GM12878 (cell line): ENCODE data around the gene ELF2. TPM values are rescaled to one million over a fixed set of nuclear protein-coding genes. Genes with fewer than 3 reads are reported as not detected.

ENCODE experiments used
- ATAC-seq: fragments of 200-7000 bp; cut with Tn5 transposase; 3 replicates; pipeline ENCODE4 v1.9.1; 2020; ENCODE audit warnings: mild to moderate bottlenecking, moderate library complexity
- BruUV-seq: library from RNA; stranded (reverse); fragments of 400-500 nt; replicated peaks from 2 replicates; lab custom pipeline; 2021; lab: Mats Ljungman, UMichigan
- CTCF ChIA-PET: fragments of 300-600 bp; sonication (Branson Sonifier 250); formaldehyde crosslinking; extraction: SDS; loops from one replicate; lab custom pipeline; 2021; ENCODE audit warnings: inconsistent platforms; lab: Yijun Ruan, JAX
- POLR2A ChIA-PET: fragments of 350-600 bp; formaldehyde crosslinking; extraction: SDS; loops from one replicate; lab custom pipeline; 2021; ENCODE audit warnings: inconsistent platforms; lab: Charles Lee
- RAD21 ChIA-PET: fragments of 300-600 bp; sonication (Branson Sonifier 250); formaldehyde crosslinking; loops from one replicate; lab custom pipeline; 2023; ENCODE audit warnings: antibody characterized with exemption; ENCODE audit not compliant: unreplicated experiment; lab: Charles Lee
- SMC1A ChIA-PET: fragments of 300-600 bp; sonication (Branson Sonifier 250); formaldehyde crosslinking; loops from one replicate; lab custom pipeline; 2023; ENCODE audit not compliant: unreplicated experiment, uncharacterized antibody; lab: Charles Lee
- DNase-seq: peaks from one replicate; pipeline ENCODE4 v3.0.0-alpha.2; 2011; ENCODE audit warnings: low read depth, low spot score
- FAIRE-seq: peaks from 3 replicates; lab custom pipeline; 2011; peaks lifted over from hg19 to GRCh38; lab: Jason Lieb, UNC
- H2AFZ ChIP-seq: 2 replicates; pipeline ENCODE4 v1.6.0; 2011; ENCODE audit warnings: low read depth, low read length, control low read depth; ENCODE audit not compliant: control insufficient read depth
- H3K27ac ChIP-seq: 2 replicates; pipeline ENCODE4 v1.5.1; 2011; ENCODE audit warnings: control low read depth; ENCODE audit not compliant: control insufficient read depth, insufficient read depth
- H3K27me3 ChIP-seq, 2 experiments: replicated peaks in 1 of 2; 2 replicates each; pipeline versions ENCODE4 v1.6.0 to v1.6.1; 2011; ENCODE audit warnings: low read length in 1 of 2; ENCODE audit not compliant: control insufficient read depth in 2 of 2, insufficient read depth in 2 of 2
- H3K36me3 ChIP-seq, 2 experiments: 2 replicates each; pipeline ENCODE4 v1.5.1; 2011; ENCODE audit warnings: low read length in 1 of 2; ENCODE audit not compliant: control insufficient read depth in 2 of 2, insufficient read depth in 2 of 2
- H3K4me1 ChIP-seq: 2 replicates; pipeline ENCODE4 v1.6.1; 2011; ENCODE audit warnings: mild to moderate bottlenecking, low read length, moderate library complexity, mixed read lengths; ENCODE audit not compliant: control insufficient read depth, insufficient read depth
- H3K4me2 ChIP-seq: 2 replicates; pipeline ENCODE4 v1.6.0; 2011; ENCODE audit warnings: control low read depth; ENCODE audit not compliant: control insufficient read depth, insufficient read depth
- H3K4me3 ChIP-seq: fragments of 200-600 bp; sonication (generic); 2 replicates; pipeline ENCODE4 v1.5.1; 2016
- H3K79me2 ChIP-seq: 2 replicates; pipeline ENCODE4 v1.6.0; 2011; ENCODE audit warnings: low read length; ENCODE audit not compliant: control insufficient read depth, insufficient read depth
- H3K9ac ChIP-seq: 2 replicates; pipeline ENCODE4 v1.8.0; 2011; ENCODE audit warnings: low read length, control low read depth, mixed read lengths; ENCODE audit not compliant: control insufficient read depth, insufficient read depth
- H3K9me3 ChIP-seq: replicated peaks from 3 replicates; pipeline ENCODE4 v1.5.1; 2011; ENCODE audit warnings: mild to moderate bottlenecking, low read length; ENCODE audit not compliant: control insufficient read depth, insufficient read depth
- H4K20me1 ChIP-seq: 2 replicates; pipeline ENCODE4 v1.6.0; 2011; ENCODE audit not compliant: control insufficient read depth, insufficient read depth
- FOS ChIP-seq: IDR thresholded peaks from 3 replicates; pipeline ENCODE4 v1.6.1; 2011; ENCODE audit warnings: borderline replicate concordance; ENCODE audit not compliant: insufficient read length; ENCODE audit errors: extremely low read depth
- KLF5 ChIP-seq: fragments of 450-650 bp; IDR thresholded peaks from 2 replicates; pipeline ENCODE4 v1.6.1; 2014; ENCODE audit warnings: mild to moderate bottlenecking; ENCODE audit not compliant: partially characterized antibody
- PAX8 ChIP-seq: fragments of 450-650 bp; IDR thresholded peaks from 2 replicates; pipeline ENCODE4 v1.6.1; 2017; ENCODE audit warnings: mild to moderate bottlenecking, moderate library complexity
- POLR2A ChIP-seq: IDR thresholded peaks from 2 replicates; pipeline ENCODE4 v1.6.1; 2011; ENCODE audit warnings: low read depth, mild to moderate bottlenecking, low read length
- SPI1 ChIP-seq: IDR thresholded peaks from 2 replicates; pipeline ENCODE4 v1.6.1; 2011; ENCODE audit warnings: low read depth, mild to moderate bottlenecking, low read length, moderate library complexity, borderline replicate concordance; ENCODE audit not compliant: insufficient read depth
- WGBS: methylation state at CpG from one replicate; pipeline ENCODE4 v1.1.6; 2016; ENCODE audit warnings: low lambda C conversion rate; ENCODE audit not compliant: insufficient replicate concordance, insufficient coverage; ENCODE audit errors: missing lambda C conversion rate; 5-methylcytosine and 5-hydroxymethylcytosine counted together
- in situ Hi-C: fragments of 300-500 bp; cut with MboI; formaldehyde crosslinking; loops from 9 replicates; pipeline ENCODE4 v1.14.3; 2018; ENCODE audit warnings: mixed read lengths
- intact Hi-C: fragments of 100-400 bp; cut with micrococcal nuclease; formaldehyde crosslinking; loops from one replicate; pipeline ENCODE4 v1.14.2; 2022; ENCODE audit not compliant: unreplicated experiment
- polyA plus RNA-seq, 11 experiments: library from polyadenylated mRNA; depleted of rRNA in 4 of 11; unstranded in 6 of 11; stranded (reverse) in 5 of 11; fragments of >200 nt; fragmentation: Nextera tagmentation in 4 of 11; fragmentation: Illumina TruSeq in 1 of 11; extraction: Ambion mirVana in 4 of 11; extraction: Trizol in 1 of 11; gene quantifications; 1 replicate in 1 of 11; 2 replicates in 10 of 11; pipeline versions ENCODE4 v1.2.1 to v1.2.3, GENCODE V29; 2011 to 2016; ENCODE audit warnings: inconsistent platforms in 2 of 11, missing spikeins in 2 of 11, low read depth in 1 of 11
- total RNA-seq, 4 experiments: library from RNA; depleted of rRNA in 3 of 4; stranded (reverse); fragments of >200 nt in 3 of 4; fragmentation: Illumina TruSeq in 1 of 4; extraction: Trizol in 1 of 4; gene quantifications; 2 replicates each; pipeline versions ENCODE4 v1.2.1 to v1.2.3, GENCODE V29; 2013 to 2021
- TF ChIP-seq, protein P1 (sequence below): fragments of 150-350 bp; IDR thresholded peaks from 2 replicates; pipeline ENCODE4 v1.6.1; 2016; ENCODE audit warnings: low read depth, low read length

Gene ELF2
- total and polyA plus RNA-seq, 10 of the 15 experiments (the other 5 are each of a cell fraction or from before 2014, with no cell fraction given) = 10.5 to 30.1 (median 20.5) TPM

DNA sequence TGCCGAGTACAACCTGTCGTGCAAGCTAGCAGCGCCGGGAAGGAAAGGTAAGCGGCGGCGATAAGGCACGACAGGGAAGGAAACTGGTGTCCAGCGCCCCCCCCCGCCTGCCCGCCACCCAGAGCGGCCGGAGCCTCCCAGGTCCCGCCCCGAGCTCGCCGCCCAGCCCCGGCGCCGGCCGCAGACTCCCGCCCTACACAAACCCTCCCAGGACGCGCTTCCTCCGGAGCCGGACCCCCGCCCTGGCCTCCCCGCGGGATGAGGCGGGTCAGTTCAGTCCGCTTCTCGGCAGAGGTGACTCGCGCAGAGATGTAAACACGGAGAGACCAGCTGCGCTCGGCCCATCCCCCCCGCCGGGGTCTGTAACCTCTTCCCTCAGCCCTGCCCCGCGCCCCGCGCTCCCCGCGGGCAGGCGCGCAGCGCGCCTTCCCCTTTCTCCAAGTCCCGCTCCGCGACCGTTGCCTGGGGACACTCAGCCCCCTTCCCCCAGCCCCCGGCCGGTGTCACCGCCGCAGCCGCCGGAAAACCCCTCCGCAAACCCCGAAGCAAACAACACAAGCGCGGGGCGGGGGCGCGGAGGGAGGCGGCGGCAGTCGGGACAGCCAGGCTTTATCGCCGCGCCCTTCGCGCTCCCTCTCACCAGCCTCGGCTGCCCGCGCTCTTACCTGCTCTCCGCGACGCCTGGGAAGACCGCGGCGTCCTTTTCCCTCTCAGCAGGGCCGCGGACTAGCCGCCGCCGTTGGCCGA is 543 bp downstream of the ELF2 start (continued):
- TF ChIP-seq KLF5 = no peak
- TF ChIP-seq FOS = no peak
- peak; percentile 49 for TF ChIP-seq POLR2A
- TF ChIP-seq PAX8 = no peak

DNA sequence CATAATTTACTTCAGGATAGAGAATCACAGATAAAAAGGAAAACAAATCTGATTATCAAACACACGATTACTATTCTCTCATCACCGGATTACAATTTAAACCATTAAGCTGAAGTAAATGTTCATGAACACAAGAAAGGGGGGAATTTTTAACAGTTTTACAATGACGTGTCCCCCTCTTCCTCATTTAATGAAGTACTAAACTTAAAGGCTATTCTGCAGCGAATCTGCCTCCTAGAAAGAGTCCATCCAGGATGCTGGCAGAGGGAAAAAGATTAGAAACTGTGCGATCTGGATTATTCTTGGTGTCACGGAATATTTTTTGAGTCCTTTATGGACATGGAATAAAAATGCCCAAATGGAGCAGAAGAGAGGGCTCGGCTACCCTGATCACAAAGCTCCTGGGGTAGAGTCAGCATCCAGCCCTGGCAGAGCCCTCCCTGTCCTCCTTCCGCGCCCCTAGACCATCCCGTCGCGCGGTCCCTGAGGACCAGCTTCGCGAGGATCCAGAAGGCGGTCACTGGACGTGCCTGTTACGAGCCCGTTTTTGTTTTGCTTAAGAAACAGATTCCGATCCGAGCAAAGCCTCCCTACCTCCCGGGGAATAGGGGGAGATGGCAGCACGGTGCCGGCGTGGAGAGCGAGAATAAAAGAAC is 1.2 kb downstream of the ELF2 start:
- no peaks in the 10 kb centered on the region for H3K79me2 ChIP-seq
- H4K20me1 ChIP-seq = no peaks in the 10 kb centered on the region; the same call in 1 of the 2 replicates
- peaks cover 4% of the 10 kb centered on the region; the same call in 1 of the 2 replicates for H3K4me1 ChIP-seq
- H3K27me3 ChIP-seq = peaks cover 0 to 2% of the 10 kb centered on the region in 2 experiments; a peak in 2 of 4 replicates
- FAIRE-seq = peak; percentile 44
- H3K4me2 ChIP-seq = peak overlapping the region; percentile 87
- peak; percentile 47; the same call in 1 of the 2 replicates for TF ChIP-seq SPI1
- TF ChIP-seq, protein P1, sequence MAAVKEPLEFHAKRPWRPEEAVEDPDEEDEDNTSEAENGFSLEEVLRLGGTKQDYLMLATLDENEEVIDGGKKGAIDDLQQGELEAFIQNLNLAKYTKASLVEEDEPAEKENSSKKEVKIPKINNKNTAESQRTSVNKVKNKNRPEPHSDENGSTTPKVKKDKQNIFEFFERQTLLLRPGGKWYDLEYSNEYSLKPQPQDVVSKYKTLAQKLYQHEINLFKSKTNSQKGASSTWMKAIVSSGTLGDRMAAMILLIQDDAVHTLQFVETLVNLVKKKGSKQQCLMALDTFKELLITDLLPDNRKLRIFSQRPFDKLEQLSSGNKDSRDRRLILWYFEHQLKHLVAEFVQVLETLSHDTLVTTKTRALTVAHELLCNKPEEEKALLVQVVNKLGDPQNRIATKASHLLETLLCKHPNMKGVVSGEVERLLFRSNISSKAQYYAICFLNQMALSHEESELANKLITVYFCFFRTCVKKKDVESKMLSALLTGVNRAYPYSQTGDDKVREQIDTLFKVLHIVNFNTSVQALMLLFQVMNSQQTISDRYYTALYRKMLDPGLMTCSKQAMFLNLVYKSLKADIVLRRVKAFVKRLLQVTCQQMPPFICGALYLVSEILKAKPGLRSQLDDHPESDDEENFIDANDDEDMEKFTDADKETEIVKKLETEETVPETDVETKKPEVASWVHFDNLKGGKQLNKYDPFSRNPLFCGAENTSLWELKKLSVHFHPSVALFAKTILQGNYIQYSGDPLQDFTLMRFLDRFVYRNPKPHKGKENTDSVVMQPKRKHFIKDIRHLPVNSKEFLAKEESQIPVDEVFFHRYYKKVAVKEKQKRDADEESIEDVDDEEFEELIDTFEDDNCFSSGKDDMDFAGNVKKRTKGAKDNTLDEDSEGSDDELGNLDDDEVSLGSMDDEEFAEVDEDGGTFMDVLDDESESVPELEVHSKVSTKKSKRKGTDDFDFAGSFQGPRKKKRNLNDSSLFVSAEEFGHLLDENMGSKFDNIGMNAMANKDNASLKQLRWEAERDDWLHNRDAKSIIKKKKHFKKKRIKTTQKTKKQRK = no peak
- no peak overlapping the region for H3K27ac ChIP-seq
- no peaks in the 10 kb centered on the region for H3K36me3 ChIP-seq
- H3K4me3 ChIP-seq = peak overlapping the region; percentile 65
- in situ Hi-C loops = no loop called here
- peak; percentile 1; the same call in 2 of the 3 replicates for ATAC-seq
- WGBS = 13% methylated on average over 26 of the region's 26 CpGs
- H3K9ac ChIP-seq = peak overlapping the region; percentile 36; the same call in 1 of the 2 replicates
- intact Hi-C loops = loop anchor here (5.0 kb wide), 2 partner anchors 93 to 143 kb away; no protein-coding TSS in a partner anchor
- ChIA-PET RAD21 (interaction anchor here (0.8 to 1.4 kb wide), 4 partner anchors 51 to 127 kb away, joined by 3 to 5 read pairs (median 4); partner anchors contain the start of gene NDUFC1), SMC1A (interaction anchor here (0.8 to 2.3 kb wide), 6 partner anchors 35 to 1197 kb away, joined by 3 to 8 read pairs (median 4); partner anchors contain the start of gene SCOC), POLR2A (interaction anchor here (0.6 to 3.3 kb wide), 6 partner anchors 39 to 276 kb away, joined by 3 to 20 read pairs (median 3); partner anchors contain the start of gene NAA15), CTCF (interaction anchor here (1.0 to 7.4 kb wide), 6 partner anchors 9 to 238 kb away, joined by 3 to 36 read pairs (median 4); no protein-coding TSS in a partner anchor)
- H3K9me3 ChIP-seq = no peaks in the 10 kb centered on the region
- peak overlapping the region; percentile 86; the same call in 1 of the 2 replicates for H2AFZ ChIP-seq
- no TSS peak for BruUV-seq
- no peak for DNase-seq
